HEK293 (cell line): Measurements from ENCODE around the gene LIMK2.

Source experiments
- CTCF ChIA-PET: fragments of 350-600 bp; formaldehyde crosslinking; extraction: SDS; loops from one replicate; lab custom pipeline; 2021; ENCODE audit warnings: antibody characterized with exemption; lab: Yijun Ruan, JAX
- POLR2A ChIA-PET: fragments of 300-600 bp; formaldehyde crosslinking; extraction: SDS; loops from one replicate; lab custom pipeline; 2020; ENCODE audit warnings: antibody characterized with exemption, inconsistent platforms; lab: Yijun Ruan, JAX
- H3K27ac ChIP-seq: fragments of 200-500 bp; sonication (Bioruptor generic); 2 replicates; pipeline ENCODE4 v1.5.1; 2014; ENCODE audit warnings: low read depth, low read length, control low read depth, inconsistent platforms; ENCODE audit errors: extremely low read depth
- H3K36me3 ChIP-seq, 2 experiments: fragments of 200-500 bp in 1 of 2; sonication (Bioruptor generic) in 1 of 2; 1 replicate in 1 of 2; 2 replicates in 1 of 2; pipeline ENCODE4 v1.5.1; 2014 to 2017; ENCODE audit warnings: inconsistent platforms in 2 of 2, low read length in 2 of 2; ENCODE audit not compliant: control insufficient read depth in 2 of 2, insufficient read depth in 1 of 2
- H3K4me1 ChIP-seq: fragments of 200-500 bp; sonication (Bioruptor generic); 2 replicates; pipeline ENCODE4 v1.5.1; 2014; ENCODE audit warnings: mild to moderate bottlenecking, low read length, inconsistent platforms; ENCODE audit not compliant: control insufficient read depth, insufficient read depth
- H3K4me3 ChIP-seq: 2 replicates; pipeline ENCODE4 v1.5.1; 2011; ENCODE audit warnings: low read depth, mild to moderate bottlenecking, control low read depth, low read length, moderate library complexity
- H3K9me3 ChIP-seq: fragments of 200-500 bp; sonication (Bioruptor generic); 2 replicates; pipeline ENCODE4 v1.5.1; 2014; ENCODE audit warnings: low read depth, low read length, inconsistent platforms; ENCODE audit not compliant: control insufficient read depth, insufficient read depth
- BCL11B ChIP-seq: fragments of 450-650 bp; formaldehyde crosslinking; IDR thresholded peaks from 2 replicates; pipeline ENCODE4 v1.5.1; 2016; ENCODE audit warnings: low read depth, missing biosample characterization, missing genetic modification characterization
- CTCF ChIP-seq: fragments of 450-650 bp; formaldehyde crosslinking; IDR thresholded peaks from 2 replicates; pipeline ENCODE4 v1.5.1; 2016; ENCODE audit warnings: missing biosample characterization, missing genetic modification characterization
- GLIS2 ChIP-seq: fragments of 450-650 bp; formaldehyde crosslinking; IDR thresholded peaks from 2 replicates; pipeline ENCODE4 v1.5.1; 2016; ENCODE audit warnings: missing biosample characterization, missing genetic modification characterization
- SCRT2 ChIP-seq: fragments of 450-650 bp; formaldehyde crosslinking; IDR thresholded peaks from 2 replicates; pipeline ENCODE4 v1.5.1; 2016; ENCODE audit warnings: missing biosample characterization, missing genetic modification characterization
- SP7 ChIP-seq: fragments of 450-650 bp; formaldehyde crosslinking; IDR thresholded peaks from 2 replicates; pipeline ENCODE4 v1.5.1; 2016; ENCODE audit warnings: missing biosample characterization, missing genetic modification characterization
- ZBTB8A ChIP-seq: fragments of 450-650 bp; formaldehyde crosslinking; IDR thresholded peaks from 2 replicates; pipeline ENCODE4 v1.5.1; 2016; ENCODE audit warnings: missing biosample characterization, missing genetic modification characterization
- ZNF223 ChIP-seq: fragments of 450-650 bp; formaldehyde crosslinking; IDR thresholded peaks from 2 replicates; pipeline ENCODE4 v1.5.1; 2016; ENCODE audit warnings: missing biosample characterization, missing genetic modification characterization
- ZNF623 ChIP-seq: fragments of 450-650 bp; formaldehyde crosslinking; IDR thresholded peaks from 2 replicates; pipeline ENCODE4 v1.5.1; 2016; ENCODE audit warnings: missing biosample characterization, missing genetic modification characterization
- ZNF654 ChIP-seq: fragments of 450-650 bp; formaldehyde crosslinking; IDR thresholded peaks from 2 replicates; pipeline ENCODE4 v1.5.1; 2016; ENCODE audit warnings: low read depth, missing biosample characterization, missing genetic modification characterization
- TF ChIP-seq, protein P1 (sequence below): fragments of 450-650 bp; formaldehyde crosslinking; IDR thresholded peaks from 2 replicates; pipeline ENCODE4 v1.5.1; 2016; ENCODE audit warnings: missing biosample characterization, missing genetic modification characterization
- TF ChIP-seq, protein P2 (sequence below): fragments of 450-650 bp; formaldehyde crosslinking; IDR thresholded peaks from 2 replicates; pipeline ENCODE4 v1.5.1; 2017; ENCODE audit warnings: missing biosample characterization, missing genetic modification characterization

The LIMK2 gene

GRCh38 chr22:31210556-31211421, 1.3 kb upstream of the LIMK2 start (continued):
- no peak for TF ChIP-seq ZBTB8A (tag by site-specific recombination)
- TF ChIP-seq ZNF223 = no peak
- no peak for TF ChIP-seq SP7 (tag by site-specific recombination)

DNA sequence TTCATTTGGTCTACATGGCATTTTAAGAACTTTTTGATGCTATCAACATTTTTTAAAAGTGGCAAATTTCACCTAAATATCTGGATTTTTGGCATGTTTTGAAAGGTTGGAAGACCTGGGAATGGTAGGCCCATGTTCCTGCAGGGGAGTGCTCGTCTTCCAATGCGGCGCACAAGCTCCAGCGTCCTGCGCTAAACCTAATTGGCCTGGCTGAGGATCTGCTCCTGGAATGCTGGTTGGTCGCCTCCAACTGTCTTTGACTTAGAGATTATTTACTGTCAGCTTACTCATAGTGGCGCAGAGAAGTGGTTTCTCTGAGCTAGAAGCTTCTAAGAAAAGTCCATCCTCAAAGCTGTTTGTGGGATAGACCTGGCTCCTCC, 626 bp upstream of the LIMK2 start:
- CTCF ChIA-PET = interaction anchor here (0.5 to 6.1 kb wide), 38 partner anchors 9 to 766 kb away, joined by 3 to 117 read pairs (median 6); no protein-coding TSS in a partner anchor
- no peak overlapping the region for H3K27ac ChIP-seq
- no peak for TF ChIP-seq ZNF654 (tag by site-specific recombination)
- no peak for TF ChIP-seq ZNF623 (tag by site-specific recombination)
- TF ChIP-seq CTCF (tag by site-specific recombination) = no peak
- POLR2A ChIA-PET = interaction anchor here (0.9 to 2.0 kb wide), 6 partner anchors 9 to 104 kb away, joined by 3 to 9 read pairs (median 6); partner anchors contain the start of genes INPP5J, PIK3IP1, RNF185 and SELENOM
- no peaks in the 10 kb centered on the region for H3K4me1 ChIP-seq
- H3K36me3 ChIP-seq = peaks cover 0 to 5% of the 10 kb centered on the region in 2 experiments; a peak in 2 of 3 replicates
- no peaks in the 10 kb centered on the region for H3K9me3 ChIP-seq
- no peak overlapping the region; the same call in 1 of the 2 replicates for H3K4me3 ChIP-seq

- Histone ChIP-seq H3K4me1 (peaks cover 12% of the 10 kb centered on the region), H3K36me3 (no peaks in the 10 kb centered on the region; a peak in 1 of 3 replicates), H3K4me3 (peak overlapping the region; percentile 92), H3K9me3 (no peaks in the 10 kb centered on the region), H3K27ac (peak overlapping the region; percentile 65; the same call in 1 of the 2 replicates)
- POLR2A ChIA-PET = interaction anchor here (0.6 to 2.0 kb wide), 12 partner anchors 14 to 244 kb away, joined by 3 to 9 read pairs (median 4); partner anchors contain the start of genes INPP5J, MORC2, PIK3IP1 and RNF185
- TF ChIP-seq SCRT2 (peak; percentile 54; the same call in 1 of the 2 replicates), BCL11B (no peak), GLIS2 (0 out of 2 replicates have a peak, but pooled peaks have one; percentile 39)
- TF ChIP-seq, protein P1, sequence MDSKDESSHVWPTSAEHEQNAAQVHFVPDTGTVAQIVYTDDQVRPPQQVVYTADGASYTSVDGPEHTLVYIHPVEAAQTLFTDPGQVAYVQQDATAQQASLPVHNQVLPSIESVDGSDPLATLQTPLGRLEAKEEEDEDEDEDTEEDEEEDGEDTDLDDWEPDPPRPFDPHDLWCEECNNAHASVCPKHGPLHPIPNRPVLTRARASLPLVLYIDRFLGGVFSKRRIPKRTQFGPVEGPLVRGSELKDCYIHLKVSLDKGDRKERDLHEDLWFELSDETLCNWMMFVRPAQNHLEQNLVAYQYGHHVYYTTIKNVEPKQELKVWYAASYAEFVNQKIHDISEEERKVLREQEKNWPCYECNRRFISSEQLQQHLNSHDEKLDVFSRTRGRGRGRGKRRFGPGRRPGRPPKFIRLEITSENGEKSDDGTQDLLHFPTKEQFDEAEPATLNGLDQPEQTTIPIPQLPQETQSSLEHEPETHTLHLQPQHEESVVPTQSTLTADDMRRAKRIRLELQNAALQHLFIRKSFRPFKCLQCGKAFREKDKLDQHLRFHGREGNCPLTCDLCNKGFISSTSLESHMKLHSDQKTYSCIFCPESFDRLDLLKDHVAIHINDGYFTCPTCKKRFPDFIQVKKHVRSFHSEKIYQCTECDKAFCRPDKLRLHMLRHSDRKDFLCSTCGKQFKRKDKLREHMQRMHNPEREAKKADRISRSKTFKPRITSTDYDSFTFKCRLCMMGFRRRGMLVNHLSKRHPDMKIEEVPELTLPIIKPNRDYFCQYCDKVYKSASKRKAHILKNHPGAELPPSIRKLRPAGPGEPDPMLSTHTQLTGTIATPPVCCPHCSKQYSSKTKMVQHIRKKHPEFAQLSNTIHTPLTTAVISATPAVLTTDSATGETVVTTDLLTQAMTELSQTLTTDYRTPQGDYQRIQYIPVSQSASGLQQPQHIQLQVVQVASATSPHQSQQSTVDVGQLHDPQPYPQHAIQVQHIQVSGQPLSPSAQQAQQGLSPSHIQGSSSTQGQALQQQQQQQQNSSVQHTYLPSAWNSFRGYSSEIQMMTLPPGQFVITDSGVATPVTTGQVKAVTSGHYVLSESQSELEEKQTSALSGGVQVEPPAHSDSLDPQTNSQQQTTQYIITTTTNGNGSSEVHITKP (tag by site-specific recombination) = peak; percentile 18; the same call in 1 of the 2 replicates
- TF ChIP-seq, protein P2, sequence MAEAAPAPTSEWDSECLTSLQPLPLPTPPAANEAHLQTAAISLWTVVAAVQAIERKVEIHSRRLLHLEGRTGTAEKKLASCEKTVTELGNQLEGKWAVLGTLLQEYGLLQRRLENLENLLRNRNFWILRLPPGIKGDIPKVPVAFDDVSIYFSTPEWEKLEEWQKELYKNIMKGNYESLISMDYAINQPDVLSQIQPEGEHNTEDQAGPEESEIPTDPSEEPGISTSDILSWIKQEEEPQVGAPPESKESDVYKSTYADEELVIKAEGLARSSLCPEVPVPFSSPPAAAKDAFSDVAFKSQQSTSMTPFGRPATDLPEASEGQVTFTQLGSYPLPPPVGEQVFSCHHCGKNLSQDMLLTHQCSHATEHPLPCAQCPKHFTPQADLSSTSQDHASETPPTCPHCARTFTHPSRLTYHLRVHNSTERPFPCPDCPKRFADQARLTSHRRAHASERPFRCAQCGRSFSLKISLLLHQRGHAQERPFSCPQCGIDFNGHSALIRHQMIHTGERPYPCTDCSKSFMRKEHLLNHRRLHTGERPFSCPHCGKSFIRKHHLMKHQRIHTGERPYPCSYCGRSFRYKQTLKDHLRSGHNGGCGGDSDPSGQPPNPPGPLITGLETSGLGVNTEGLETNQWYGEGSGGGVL (tag by site-specific recombination) = no peak
- CTCF ChIA-PET = interaction anchor here (0.5 to 6.1 kb wide), 30 partner anchors 8 to 795 kb away, joined by 3 to 117 read pairs (median 8); partner anchors contain the start of genes MORC2 and PIK3IP1
Observed at GRCh38 chr22:31212783-31213629, 908 bp downstream of the LIMK2 start.
